ENCODE data around the gene B3GNT8. TPM values are rescaled to one million over a fixed set of nuclear protein-coding genes. Genes with fewer than 3 reads are reported as not detected.

The B3GNT8 gene
- total and polyA plus RNA-seq, 2 of the 4 experiments (the other 2 are of a cell fraction): 0.36 TPM

- Histone ChIP-seq H3K79me1 (ENCODE audit: low read depth in 1 of 2, low read length in 2 of 2) (no peaks in the 10 kb centered on the region; a peak in 1 of 4 replicates), H3K56ac (ENCODE audit: extremely low read depth, insufficient read depth, low read length) (no peak overlapping the region), H2BK120ac (ENCODE audit: low read depth, low read length) (no peak overlapping the region), H3K4ac (ENCODE audit: low read depth, low read length) (no peak overlapping the region), H4K5ac (ENCODE audit: low read depth, low read length) (no peak overlapping the region), H3K4me3 (ENCODE audit: insufficient read depth, low read depth, low read length) (no peak overlapping the region), H3K14ac (replicated peaks; ENCODE audit: low read depth, low read length) (no peak overlapping the region), H4K20me1 (ENCODE audit: insufficient read depth, low read length) (no peaks in the 10 kb centered on the region), H4K91ac (ENCODE audit: insufficient read depth, low read depth, low read length) (no peak overlapping the region), H2BK20ac (ENCODE audit: low read depth, low read length) (no peak overlapping the region), H2BK15ac (ENCODE audit: low read depth, low read length) (no peak overlapping the region), H3K4me1 (ENCODE audit: control insufficient read depth, insufficient read depth, low read length) (peaks cover 10% of the 10 kb centered on the region; the same call in 1 of the 2 replicates), H2AK9ac (replicated peaks; ENCODE audit: low read depth, low read length, poor library complexity) (no peak overlapping the region), H3K9me3 (ENCODE audit: control insufficient read depth, insufficient read depth, low read length) (no peaks in the 10 kb centered on the region), H3K9me1 (ENCODE audit: insufficient read depth, low read length) (no peaks in the 10 kb centered on the region), H3K18ac (ENCODE audit: low read depth, low read length) (no peak overlapping the region), H2BK5ac (ENCODE audit: low read depth, low read length, poor library complexity, severe bottlenecking) (no peak overlapping the region), H2AK5ac (ENCODE audit: low read depth, low read length) (no peak overlapping the region), H2AFZ (replicated peaks; ENCODE audit: low read length, poor library complexity) (no peak overlapping the region), H3K27ac (ENCODE audit: insufficient read depth, low read length) (no peak overlapping the region), H3K4me2 (ENCODE audit: low read depth, low read length) (no peak overlapping the region), H3K23ac (ENCODE audit: low read depth, low read length) (no peak overlapping the region), H4K8ac (ENCODE audit: low read depth in 2 of 2, low read length in 2 of 2) (no peak overlapping the region), H3K36me3 (ENCODE audit: control insufficient read depth, insufficient read depth, low read length) (peaks cover 22% of the 10 kb centered on the region), H3K9ac (ENCODE audit: low read depth, low read length) (no peak overlapping the region), H3K27me3 (ENCODE audit: control insufficient read depth, insufficient read depth, low read length) (no peaks in the 10 kb centered on the region)
- ChIA-PET POLR2A (ENCODE audit: unreplicated experiment) (no interaction called here), CTCF (no interaction called here)
- TF ChIP-seq MAFK (IDR thresholded peaks at IDR 0.05; ENCODE audit: low read depth, low read length) (no peak), RAD21 (IDR thresholded peaks at IDR 0.05; ENCODE audit: low read length) (no peak), ELK1 (IDR thresholded peaks at IDR 0.05; ENCODE audit: borderline replicate concordance, low read depth, low read length) (no peak), MXI1 (IDR thresholded peaks at IDR 0.05; ENCODE audit: borderline replicate concordance, low read depth, low read length) (no peak), MAZ (IDR thresholded peaks at IDR 0.05; ENCODE audit: borderline replicate concordance, low read depth, low read length) (no peak), BHLHE40 (IDR thresholded peaks at IDR 0.05; ENCODE audit: low read depth, low read length) (no peak), RFX5 (IDR thresholded peaks at IDR 0.05; ENCODE audit: low read depth, low read length) (no peak), USF2 (IDR thresholded peaks at IDR 0.05; ENCODE audit: low read depth, low read length) (no peak), POLR2A (IDR thresholded peaks at IDR 0.05; ENCODE audit: low read depth, low read length) (no peak), NFE2L2 (IDR thresholded peaks at IDR 0.05; ENCODE audit: low read depth, low read length) (no peak), CHD1 (IDR thresholded peaks at IDR 0.05; ENCODE audit: low read depth, low read length) (no peak), CEBPB (IDR thresholded peaks at IDR 0.05; ENCODE audit: low read depth, low read length) (no peak), FOS (IDR thresholded peaks at IDR 0.05; ENCODE audit: low read depth, low read length) (no peak), SMC3 (IDR thresholded peaks at IDR 0.05; ENCODE audit: low read depth, low read length) (no peak), RCOR1 (IDR thresholded peaks at IDR 0.05; ENCODE audit: insufficient replicate concordance, low read length) (no peak), CTCF (conservative IDR thresholded peaks at IDR 0.05; ENCODE audit: low read depth, low read length) (no peak)
- DNase-seq: no peak
- no TSS peak for BruUV-seq (replicated peaks)
- no peak for ATAC-seq (ENCODE audit: low read depth)
- dilution Hi-C loops (cut with HindIII; ENCODE audit: low sequenced_read_pairs, unreplicated experiment): no loop called here
- 88% methylated on average over 1 of the region's 6 CpGs; no CpG with 5 or more reads in 1 of the 2 experiments for WGBS, 2 experiments (ENCODE audit: extremely low coverage in 2 of 2, insufficient read length in 1 of 2)
- intact Hi-C loops (cut with micrococcal nuclease): loop anchor here (1.0 kb wide), 1 partner anchor 110 kb away; no protein-coding TSS in a partner anchor
- in situ Hi-C loops (cut with MboI; ENCODE audit: low sequenced_read_pairs): no loop called here
Measured at GRCh38 chr19:41430922-41431321, 3.7 kb upstream of the B3GNT8 start.
